GM19468 (cell line): ENCODE results near the gene TEX38.
"Not testable (repeated sequence)": the region's sequence is repeated elsewhere in the genome, so short reads cannot be mapped to it uniquely, and the experiment has no call there.

ENCODE experiments used
- ATAC-seq: cut with Tn5 transposase; IDR thresholded peaks from one replicate; pipeline ENCODE4 v1.9.1; 2021; ENCODE audit warnings: mild to moderate bottlenecking, moderate library complexity, moderate number of reproducible peaks; ENCODE audit not compliant: unreplicated experiment; ENCODE audit errors: extremely low read depth

TEX38 gene

GRCh38 chr1:46654012-46654411 lies 17.6 kb upstream of the TEX38 start:
- no peak for ATAC-seq

- ATAC-seq: not testable (repeated sequence)
Observed at GRCh38 chr1:46654698-46655097, 17.0 kb upstream of the TEX38 start.

GRCh38 chr1:46655848-46656247 lies 15.8 kb upstream of the TEX38 start:
- ATAC-seq: no peak

- no peak for ATAC-seq
Observed at GRCh38 chr1:46656643-46657042, 15.0 kb upstream of the TEX38 start.

GRCh38 chr1:46657775-46658174 lies 13.9 kb upstream of the TEX38 start:
- ATAC-seq: no peak

- no peak for ATAC-seq
Observed at GRCh38 chr1:46659307-46659870, 12.3 kb upstream of the TEX38 start.

GRCh38 chr1:46660116-46660515 lies 11.5 kb upstream of the TEX38 start:
- ATAC-seq: peak; percentile 58

- not testable (repeated sequence) for ATAC-seq
Observed at GRCh38 chr1:46662919-46663318, 8.7 kb upstream of the TEX38 start.

GRCh38 chr1:46665983-46666382 lies 5.7 kb upstream of the TEX38 start:
- no peak for ATAC-seq

GRCh38 chr1:46667782-46668760 lies 3.6 kb upstream of the TEX38 start, which contains the start of gene ATPAF1:
TSS of gene ATPAF1 (minus strand) at chr1:46668364. CDS start at chr1:46668322, 42 bp downstream.
- peak; percentile 45 for ATAC-seq

- no peak for ATAC-seq
Observed at GRCh38 chr1:46670134-46670533, 1.5 kb upstream of the TEX38 start.

GRCh38 chr1:46672696-46673095 lies 1.0 kb downstream of the TEX38 start:
- ATAC-seq: no peak

GRCh38 chr1:46673749-46674182 lies 2.1 kb downstream of the TEX38 start:
- ATAC-seq: no peak

GRCh38 chr1:46675549-46676314 lies 4.1 kb downstream of the TEX38 start:
- ATAC-seq: peak; percentile 32

GRCh38 chr1:46676531-46676930 lies 4.9 kb downstream of the TEX38 start:
- ATAC-seq: no peak

GRCh38 chr1:46677339-46677738 lies 5.7 kb downstream of the TEX38 start:
- ATAC-seq: no peak

- ATAC-seq: no peak
Observed at GRCh38 chr1:46679789-46680573, 8.3 kb downstream of the TEX38 start.

- ATAC-seq: no peak
Observed at GRCh38 chr1:46681333-46682034, 9.8 kb downstream of the TEX38 start.

GRCh38 chr1:46682064-46682463 lies 10.4 kb downstream of the TEX38 start:
- ATAC-seq: no peak
